ENCODE data around the gene ZBTB40.

DNA sequence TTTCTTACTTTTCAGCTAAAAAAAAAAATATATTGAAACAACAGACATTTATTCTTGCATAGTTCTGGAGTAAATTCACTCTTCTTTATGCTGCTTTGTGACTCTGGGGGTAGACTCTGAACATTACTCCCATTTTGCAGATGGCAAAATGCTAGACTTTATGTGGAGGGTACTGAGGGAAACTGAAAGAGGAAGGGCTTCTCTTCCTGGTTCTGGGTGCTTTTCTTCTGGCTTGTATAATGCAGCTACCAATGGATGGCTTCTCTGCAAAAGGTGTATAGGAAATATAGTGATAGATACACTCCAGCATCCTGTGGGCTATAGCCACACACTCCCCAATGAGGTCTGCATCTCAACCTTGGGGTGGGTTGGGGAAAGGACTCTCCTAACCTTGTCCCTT, 19.7 kb upstream of the ZBTB40 start:
- TF ChIP-seq PRPF4 (IDR thresholded peaks at IDR 0.05; ENCODE audit: low read depth, low read length, poor library complexity, severe bottlenecking) = no peak
- TF ChIP-seq, protein P1, sequence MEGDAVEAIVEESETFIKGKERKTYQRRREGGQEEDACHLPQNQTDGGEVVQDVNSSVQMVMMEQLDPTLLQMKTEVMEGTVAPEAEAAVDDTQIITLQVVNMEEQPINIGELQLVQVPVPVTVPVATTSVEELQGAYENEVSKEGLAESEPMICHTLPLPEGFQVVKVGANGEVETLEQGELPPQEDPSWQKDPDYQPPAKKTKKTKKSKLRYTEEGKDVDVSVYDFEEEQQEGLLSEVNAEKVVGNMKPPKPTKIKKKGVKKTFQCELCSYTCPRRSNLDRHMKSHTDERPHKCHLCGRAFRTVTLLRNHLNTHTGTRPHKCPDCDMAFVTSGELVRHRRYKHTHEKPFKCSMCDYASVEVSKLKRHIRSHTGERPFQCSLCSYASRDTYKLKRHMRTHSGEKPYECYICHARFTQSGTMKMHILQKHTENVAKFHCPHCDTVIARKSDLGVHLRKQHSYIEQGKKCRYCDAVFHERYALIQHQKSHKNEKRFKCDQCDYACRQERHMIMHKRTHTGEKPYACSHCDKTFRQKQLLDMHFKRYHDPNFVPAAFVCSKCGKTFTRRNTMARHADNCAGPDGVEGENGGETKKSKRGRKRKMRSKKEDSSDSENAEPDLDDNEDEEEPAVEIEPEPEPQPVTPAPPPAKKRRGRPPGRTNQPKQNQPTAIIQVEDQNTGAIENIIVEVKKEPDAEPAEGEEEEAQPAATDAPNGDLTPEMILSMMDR (CRISPR knock-in tag; IDR thresholded peaks at IDR 0.05) = no peak
- TF ChIP-seq SP1 (IDR thresholded peaks at IDR 0.05) = no peak
- TF ChIP-seq SP1 (CRISPR knock-in tag; IDR thresholded peaks at IDR 0.05) = no peak
- TF ChIP-seq ZNF350 (CRISPR knock-in tag; IDR thresholded peaks at IDR 0.05; ENCODE audit: borderline replicate concordance, low read depth) = no peak
- no peak for TF ChIP-seq EZH2 (conservative IDR thresholded peaks at IDR 0.05; ENCODE audit: low read depth, low read length)
- no peak for TF ChIP-seq MEIS1 (CRISPR knock-in tag; IDR thresholded peaks at IDR 0.05; ENCODE audit: borderline replicate concordance)
- TF ChIP-seq POLR2AphosphoS5 (IDR thresholded peaks at IDR 0.05; ENCODE audit: low read depth, low read length) = no peak
- no peak for TF ChIP-seq ZNF124 (CRISPR knock-in tag; IDR thresholded peaks at IDR 0.05)

All from HepG2 (cell line).